HS-27A (cell line): Measurements from ENCODE around the gene ZDHHC1.

Source experiments
- DNase-seq: peaks from one replicate; pipeline ENCODE4 v3.0.0-alpha.2; 2012; ENCODE audit warnings: low read depth, missing footprints

ZDHHC1 gene

GRCh38 chr16:67447508-67448076 is 31.3 kb upstream of the ZDHHC1 start:
- DNase-seq, result no peak

- DNase-seq, result no peak
These were observed 30.8 kb upstream of the ZDHHC1 start for GRCh38 chr16:67446968-67447507.

- DNase-seq, result no peak
These were observed 29.9 kb upstream of the ZDHHC1 start for GRCh38 chr16:67445913-67446907.

GRCh38 chr16:67445441-67445912 is 29.2 kb upstream of the ZDHHC1 start:
- DNase-seq, result no peak

- no peak for DNase-seq
These were observed 28.8 kb upstream of the ZDHHC1 start for GRCh38 chr16:67445126-67445426.

- DNase-seq, result no peak
These were observed 28.2 kb upstream of the ZDHHC1 start for GRCh38 chr16:67444259-67445125.

- no peak for DNase-seq
These were observed 27.0 kb upstream of the ZDHHC1 start for GRCh38 chr16:67443265-67443664.

- no peak for DNase-seq
These were observed 26.4 kb upstream of the ZDHHC1 start for GRCh38 chr16:67442581-67443255.

- DNase-seq, result no peak
These were observed 25.6 kb upstream of the ZDHHC1 start for GRCh38 chr16:67441907-67442306.

GRCh38 chr16:67441271-67441753 is 25.0 kb upstream of the ZDHHC1 start:
- DNase-seq, result no peak

GRCh38 chr16:67438824-67439393 is 22.6 kb upstream of the ZDHHC1 start:
- no peak for DNase-seq

- no peak for DNase-seq
These were observed 22.0 kb upstream of the ZDHHC1 start for GRCh38 chr16:67438098-67438791.

GRCh38 chr16:67437513-67437912 is 21.2 kb upstream of the ZDHHC1 start:
- no peak for DNase-seq

GRCh38 chr16:67436640-67437193 is 20.4 kb upstream of the ZDHHC1 start:
- no peak for DNase-seq

GRCh38 chr16:67435758-67436164 is 19.5 kb upstream of the ZDHHC1 start:
- no peak for DNase-seq

GRCh38 chr16:67433131-67433719 is 16.9 kb upstream of the ZDHHC1 start:
- no peak for DNase-seq

GRCh38 chr16:67432506-67432890 is 16.2 kb upstream of the ZDHHC1 start:
- no peak for DNase-seq

- no peak for DNase-seq
These were observed 15.7 kb upstream of the ZDHHC1 start for GRCh38 chr16:67431775-67432505.
